K562 (cell line): ENCODE data around the gene NACC1. TPM values are rescaled to one million over a fixed set of nuclear protein-coding genes. Genes with fewer than 3 reads are reported as not detected.

Experiments used
- CBX8 ChIP-seq: fragments of 200-600 bp; sonication (generic); IDR thresholded peaks from 2 replicates; pipeline ENCODE4 v1.6.1; 2012; ENCODE audit warnings: borderline replicate concordance, mixed run types, low read depth, mild to moderate bottlenecking, moderate library complexity, mixed read lengths, low read length, control low read depth, inconsistent platforms; ENCODE audit not compliant: poor library complexity, severe bottlenecking; ENCODE audit errors: extremely low read depth
- CREB5 ChIP-seq: fragments of 250-450 bp; sonication (Bioruptor Pico); IDR thresholded peaks from 2 replicates; pipeline ENCODE4 v1.5.0; 2020; ENCODE audit warnings: mild to moderate bottlenecking
- HNRNPH1 ChIP-seq: fragments of 200-400 bp; formaldehyde crosslinking; optimal IDR thresholded peaks from 2 replicates; pipeline ENCODE3; 2017; ENCODE audit warnings: low read depth, mild to moderate bottlenecking, low read length, moderate library complexity
- KLF16 ChIP-seq: IDR thresholded peaks from 2 replicates; pipeline ENCODE4 v1.6.1; 2016; ENCODE audit warnings: antibody characterized with exemption
- MCM3 ChIP-seq: fragments of 450-650 bp; IDR thresholded peaks from 2 replicates; pipeline ENCODE4 v1.6.1; 2016
- MLLT1 ChIP-seq, 2 experiments: fragments of 450-650 bp; IDR thresholded peaks; 2 replicates each; pipeline ENCODE4 v1.6.1; 2016
- NELFE ChIP-seq: IDR thresholded peaks from 2 replicates; pipeline ENCODE4 v1.6.1; 2011; ENCODE audit warnings: mild to moderate bottlenecking; ENCODE audit not compliant: insufficient read depth, insufficient read length
- POLR2G ChIP-seq: fragments of 200-400 bp; formaldehyde crosslinking; IDR thresholded peaks from 2 replicates; pipeline ENCODE4 v1.6.1; 2017; ENCODE audit warnings: low read depth, mild to moderate bottlenecking, antibody characterized with exemption, low read length, moderate library complexity
- RBM22 ChIP-seq: fragments of 200-400 bp; formaldehyde crosslinking; IDR thresholded peaks from 2 replicates; pipeline ENCODE4 v1.6.1; 2018; ENCODE audit warnings: low read length, low read depth; ENCODE audit not compliant: poor library complexity, severe bottlenecking
- RNF219 ChIP-seq: fragments of 250-450 bp; sonication (Bioruptor Pico); IDR thresholded peaks from 2 replicates; pipeline ENCODE4 v1.5.0; 2022; ENCODE audit warnings: mild to moderate bottlenecking
- STAG1 ChIP-seq: sonication (generic); formaldehyde crosslinking; IDR thresholded peaks from 2 replicates; pipeline ENCODE4 v1.5.0; 2020; ENCODE audit warnings: missing genetic modification reagents, borderline replicate concordance
- TRIM25 ChIP-seq: fragments of 450-650 bp; IDR thresholded peaks from 2 replicates; pipeline ENCODE4 v1.7.0; 2016; ENCODE audit warnings: borderline replicate concordance
- USF2 ChIP-seq: sonication (generic); formaldehyde crosslinking; IDR thresholded peaks from 2 replicates; pipeline ENCODE4 v1.5.0; 2020; ENCODE audit warnings: missing genetic modification reagents
- ZBTB9 ChIP-seq: fragments of 450-650 bp; formaldehyde crosslinking; IDR thresholded peaks from 2 replicates; pipeline ENCODE4 v1.4.0; 2020; ENCODE audit warnings: mild to moderate bottlenecking, moderate library complexity
- ZNF3 ChIP-seq: fragments of 250-450 bp; sonication (Bioruptor Pico); IDR thresholded peaks from 2 replicates; pipeline ENCODE4 v1.5.0; 2021; ENCODE audit warnings: mild to moderate bottlenecking, moderate library complexity
- ZNF561 ChIP-seq: fragments of 450-650 bp; formaldehyde crosslinking; conservative IDR thresholded peaks from 2 replicates; pipeline ENCODE4 v1.4.0; 2020; ENCODE audit warnings: mild to moderate bottlenecking, moderate library complexity
- ZNF696 ChIP-seq: fragments of 250-450 bp; sonication (Bioruptor Pico); conservative IDR thresholded peaks from 2 replicates; pipeline ENCODE4 v1.4.0; 2020; ENCODE audit warnings: mild to moderate bottlenecking, moderate library complexity
- polyA plus RNA-seq, 8 experiments: library from polyadenylated mRNA; depleted of rRNA in 4 of 8; stranded (reverse) in 5 of 8; unstranded in 3 of 8; fragments of >200 nt; fragmentation: Nextera tagmentation in 2 of 8; fragmentation: Illumina TruSeq in 1 of 8; extraction: Ambion mirVana in 2 of 8; extraction: Trizol in 1 of 8; gene quantifications; 2 replicates each; pipeline versions ENCODE4 v1.2.1 to v1.2.3, GENCODE V29; 2011 to 2014; ENCODE audit warnings: inconsistent platforms in 1 of 8, missing spikeins in 1 of 8
- total RNA-seq, 7 experiments: library from RNA; depleted of rRNA in 6 of 7; stranded (reverse); fragments of >200 nt in 6 of 7; fragmentation: Illumina TruSeq in 2 of 7; extraction: Trizol in 2 of 7; gene quantifications; 2 replicates each; pipeline versions ENCODE4 v1.2.1 to v1.2.3, GENCODE V29; 2011 to 2021; ENCODE audit warnings: low replicate concordance in 1 of 7

Gene NACC1
- total and polyA plus RNA-seq, 9 of the 15 experiments (the other 6 are each of a cell fraction or from before 2014, with no cell fraction given), result 0.04 to 96.6 (median 25.8) TPM

- TF ChIP-seq MLLT1 (IDR thresholded peaks at IDR 0.05) (peak in 1 of 2 experiments; percentile 75; a peak in 2 of 4 replicates), NELFE (no peak), CBX8 (no peak), MCM3 (no peak), ZNF561 (CRISPR knock-in tag) (no peak), STAG1 (CRISPR knock-in tag) (no peak), KLF16 (peak; percentile 98), ZBTB9 (0 out of 2 replicates have a peak, but pooled peaks have one; percentile 82), POLR2G (peak; percentile 59), CREB5 (CRISPR knock-in tag) (no peak), RNF219 (CRISPR knock-in tag) (no peak), HNRNPH1 (no peak), RBM22 (no peak), ZNF696 (CRISPR knock-in tag) (no peak), TRIM25 (no peak), USF2 (CRISPR knock-in tag) (no peak), ZNF3 (no peak)
These were observed 48.4 kb upstream of the NACC1 start (continued) for GRCh38 chr19:13069415-13070359.
